Panc1 (cell line): ENCODE data around the gene C1orf226.
A peak's percentile ranks its signal among the peaks of the same experiment; 100 is the strongest.

Experiments used
- POLR2AphosphoS5 ChIP-seq: IDR thresholded peaks from 2 replicates; pipeline ENCODE4 v1.6.1; 2012; ENCODE audit warnings: mild to moderate bottlenecking, low read depth, low read length, moderate library complexity
- SIN3A ChIP-seq: IDR thresholded peaks from 2 replicates; pipeline ENCODE4 v1.6.1; 2012; ENCODE audit warnings: low read depth, mild to moderate bottlenecking, low read length, moderate library complexity, borderline replicate concordance; ENCODE audit not compliant: insufficient read depth
- TCF7L2 ChIP-seq: IDR thresholded peaks from 2 replicates; pipeline ENCODE4 v1.6.1; 2011; ENCODE audit warnings: mild to moderate bottlenecking, low read depth, low read length, inconsistent platforms
- TF ChIP-seq, protein P1 (sequence below): fragments of 450-650 bp; IDR thresholded peaks from 2 replicates; pipeline ENCODE4 v1.5.1; 2017; ENCODE audit warnings: mild to moderate bottlenecking
- TF ChIP-seq, protein P2 (sequence below), 2 experiments: IDR thresholded peaks; 2 replicates each; pipeline ENCODE4 v1.6.1; 2011 to 2012; ENCODE audit warnings: low read depth in 2 of 2, control low read depth in 1 of 2, low read length in 1 of 2, mild to moderate bottlenecking in 1 of 2, moderate library complexity in 1 of 2; ENCODE audit not compliant: insufficient read depth in 1 of 2

DNA sequence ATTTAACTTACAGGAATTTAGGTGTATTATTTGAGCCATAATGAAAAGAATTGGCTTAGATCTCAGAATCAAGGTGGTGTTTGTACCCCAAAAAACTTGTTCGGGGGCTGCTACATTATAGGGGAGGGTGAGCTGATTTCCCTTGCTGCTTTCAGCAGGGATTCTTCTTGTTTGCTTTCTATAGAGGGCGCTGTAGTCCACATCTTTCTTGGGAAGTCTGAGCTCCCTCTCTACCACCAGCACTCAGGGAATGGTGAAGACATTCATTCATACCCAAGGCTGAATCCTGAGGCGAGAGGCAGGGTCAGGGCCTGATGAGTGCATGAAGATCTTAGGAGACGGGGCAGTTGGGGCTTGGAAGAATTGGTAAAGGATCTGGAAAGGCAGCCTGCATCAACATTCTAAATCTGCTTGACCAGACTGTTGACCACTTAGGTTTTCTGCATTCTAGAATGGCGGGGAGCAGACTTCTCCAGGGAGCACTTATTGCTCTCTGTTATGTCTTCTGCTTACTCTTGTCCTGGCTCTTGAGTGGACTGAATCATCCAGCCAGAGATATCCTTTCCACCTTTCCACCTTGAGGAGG, 23.8 kb upstream of the C1orf226 start:
- TF ChIP-seq, protein P1, sequence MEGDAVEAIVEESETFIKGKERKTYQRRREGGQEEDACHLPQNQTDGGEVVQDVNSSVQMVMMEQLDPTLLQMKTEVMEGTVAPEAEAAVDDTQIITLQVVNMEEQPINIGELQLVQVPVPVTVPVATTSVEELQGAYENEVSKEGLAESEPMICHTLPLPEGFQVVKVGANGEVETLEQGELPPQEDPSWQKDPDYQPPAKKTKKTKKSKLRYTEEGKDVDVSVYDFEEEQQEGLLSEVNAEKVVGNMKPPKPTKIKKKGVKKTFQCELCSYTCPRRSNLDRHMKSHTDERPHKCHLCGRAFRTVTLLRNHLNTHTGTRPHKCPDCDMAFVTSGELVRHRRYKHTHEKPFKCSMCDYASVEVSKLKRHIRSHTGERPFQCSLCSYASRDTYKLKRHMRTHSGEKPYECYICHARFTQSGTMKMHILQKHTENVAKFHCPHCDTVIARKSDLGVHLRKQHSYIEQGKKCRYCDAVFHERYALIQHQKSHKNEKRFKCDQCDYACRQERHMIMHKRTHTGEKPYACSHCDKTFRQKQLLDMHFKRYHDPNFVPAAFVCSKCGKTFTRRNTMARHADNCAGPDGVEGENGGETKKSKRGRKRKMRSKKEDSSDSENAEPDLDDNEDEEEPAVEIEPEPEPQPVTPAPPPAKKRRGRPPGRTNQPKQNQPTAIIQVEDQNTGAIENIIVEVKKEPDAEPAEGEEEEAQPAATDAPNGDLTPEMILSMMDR, result peak; percentile 71
- TF ChIP-seq TCF7L2, result no peak
- no peak for TF ChIP-seq POLR2AphosphoS5
- no peak for TF ChIP-seq SIN3A
- TF ChIP-seq, protein P2, sequence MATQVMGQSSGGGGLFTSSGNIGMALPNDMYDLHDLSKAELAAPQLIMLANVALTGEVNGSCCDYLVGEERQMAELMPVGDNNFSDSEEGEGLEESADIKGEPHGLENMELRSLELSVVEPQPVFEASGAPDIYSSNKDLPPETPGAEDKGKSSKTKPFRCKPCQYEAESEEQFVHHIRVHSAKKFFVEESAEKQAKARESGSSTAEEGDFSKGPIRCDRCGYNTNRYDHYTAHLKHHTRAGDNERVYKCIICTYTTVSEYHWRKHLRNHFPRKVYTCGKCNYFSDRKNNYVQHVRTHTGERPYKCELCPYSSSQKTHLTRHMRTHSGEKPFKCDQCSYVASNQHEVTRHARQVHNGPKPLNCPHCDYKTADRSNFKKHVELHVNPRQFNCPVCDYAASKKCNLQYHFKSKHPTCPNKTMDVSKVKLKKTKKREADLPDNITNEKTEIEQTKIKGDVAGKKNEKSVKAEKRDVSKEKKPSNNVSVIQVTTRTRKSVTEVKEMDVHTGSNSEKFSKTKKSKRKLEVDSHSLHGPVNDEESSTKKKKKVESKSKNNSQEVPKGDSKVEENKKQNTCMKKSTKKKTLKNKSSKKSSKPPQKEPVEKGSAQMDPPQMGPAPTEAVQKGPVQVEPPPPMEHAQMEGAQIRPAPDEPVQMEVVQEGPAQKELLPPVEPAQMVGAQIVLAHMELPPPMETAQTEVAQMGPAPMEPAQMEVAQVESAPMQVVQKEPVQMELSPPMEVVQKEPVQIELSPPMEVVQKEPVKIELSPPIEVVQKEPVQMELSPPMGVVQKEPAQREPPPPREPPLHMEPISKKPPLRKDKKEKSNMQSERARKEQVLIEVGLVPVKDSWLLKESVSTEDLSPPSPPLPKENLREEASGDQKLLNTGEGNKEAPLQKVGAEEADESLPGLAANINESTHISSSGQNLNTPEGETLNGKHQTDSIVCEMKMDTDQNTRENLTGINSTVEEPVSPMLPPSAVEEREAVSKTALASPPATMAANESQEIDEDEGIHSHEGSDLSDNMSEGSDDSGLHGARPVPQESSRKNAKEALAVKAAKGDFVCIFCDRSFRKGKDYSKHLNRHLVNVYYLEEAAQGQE (IDR thresholded peaks at IDR 0.05; ENCODE audit: insufficient read depth in 1 of 2, low read depth in 2 of 2, low read length in 1 of 2), result no peak
